Lung (tissue), 12 donors: ENCODE data around the gene CELF2. TPM values are rescaled to one million over a fixed set of nuclear protein-coding genes. Genes with fewer than 3 reads are reported as not detected.

Experiments
- ATAC-seq: fragments of 200-7000 bp; cut with Tn5 transposase; one replicate; pipeline ENCODE4 v1.9.1; 2020; ENCODE audit warnings: moderate number of reproducible peaks; ENCODE audit not compliant: insufficient read depth, low FRiP score
- DNase-seq, 3 donors: peaks; one replicate each; pipeline ENCODE4 v3.0.0-alpha.2; 2013 to 2017
- H3K27ac ChIP-seq, 2 donors: one replicate each; pipeline ENCODE4 v1.5.1; 2013; ENCODE audit warnings: mild to moderate bottlenecking in 2 of 2, moderate library complexity in 2 of 2, control low read depth in 1 of 2, inconsistent platforms in 1 of 2, low read depth in 1 of 2, low read length in 1 of 2
- H3K27me3 ChIP-seq, 3 donors: one replicate each; pipeline ENCODE4 v1.5.1; 2013; ENCODE audit warnings: low read length in 2 of 3; ENCODE audit not compliant: control insufficient read depth in 3 of 3, insufficient read depth in 3 of 3
- H3K36me3 ChIP-seq, 4 donors: one replicate each; pipeline ENCODE4 v1.5.1; 2013; ENCODE audit warnings: low read length in 4 of 4, mild to moderate bottlenecking in 1 of 4, moderate library complexity in 1 of 4; ENCODE audit not compliant: control insufficient read depth in 4 of 4, insufficient read depth in 4 of 4
- H3K4me1 ChIP-seq, 5 donors: one replicate each; pipeline ENCODE4 v1.5.1; 2013; ENCODE audit warnings: low read length in 5 of 5, mild to moderate bottlenecking in 2 of 5, moderate library complexity in 1 of 5; ENCODE audit not compliant: control insufficient read depth in 5 of 5, insufficient read depth in 5 of 5
- H3K4me3 ChIP-seq: one replicate; pipeline ENCODE4 v1.5.1; 2013; ENCODE audit warnings: mild to moderate bottlenecking, control low read depth, moderate library complexity
- H3K9ac ChIP-seq, 2 donors: one replicate each; pipeline ENCODE4 v1.5.1; 2013; ENCODE audit warnings: low read length in 2 of 2, control low read depth in 1 of 2; ENCODE audit not compliant: insufficient read depth in 1 of 2
- H3K9me3 ChIP-seq, 4 donors: one replicate each; pipeline ENCODE4 v1.5.1; 2013; ENCODE audit warnings: low read length in 3 of 4, mild to moderate bottlenecking in 1 of 4, moderate library complexity in 1 of 4; ENCODE audit not compliant: control insufficient read depth in 4 of 4, insufficient read depth in 3 of 4
- WGBS, 2 donors: extraction: QIAGEN DNeasy Blood & Tissue Kit; methylation state at CpG; one replicate each; pipeline ENCODE4 v1.1.7; 2013; 5-methylcytosine and 5-hydroxymethylcytosine counted together
- polyA plus RNA-seq, 2 donors: library from polyadenylated mRNA; stranded (reverse); fragments of 200-250 nt; gene quantifications; one replicate each; pipeline ENCODE4 v1.2.1, GENCODE V29; 2013
- total RNA-seq, 2 donors: library from RNA; depleted of rRNA in 1 of 2; stranded (reverse); fragments of >200 nt in 1 of 2; gene quantifications; one replicate each; pipeline ENCODE4 v1.2.1, GENCODE V29; 2014 to 2021
- TF ChIP-seq, protein P1 (sequence below): IDR thresholded peaks from 2 replicates; pipeline ENCODE4 v1.5.1; 2012; ENCODE audit warnings: mild to moderate bottlenecking; ENCODE audit errors: control extremely low read depth, extremely low read depth
- donor health status: control.
- donor health status: control.
- donor health status: Bipolar disorder and iron deficiency.
- donor health status: healthy.
- donor health status: DM: yes; HTN: yes; CAD: no.

The CELF2 gene
- total and polyA plus RNA-seq, 4 donors: 13.6 to 115 (median 63.7) TPM

GRCh38 chr10:11144626-11145494 is 127.2 kb downstream of the CELF2 start:
- TF ChIP-seq, protein P1, sequence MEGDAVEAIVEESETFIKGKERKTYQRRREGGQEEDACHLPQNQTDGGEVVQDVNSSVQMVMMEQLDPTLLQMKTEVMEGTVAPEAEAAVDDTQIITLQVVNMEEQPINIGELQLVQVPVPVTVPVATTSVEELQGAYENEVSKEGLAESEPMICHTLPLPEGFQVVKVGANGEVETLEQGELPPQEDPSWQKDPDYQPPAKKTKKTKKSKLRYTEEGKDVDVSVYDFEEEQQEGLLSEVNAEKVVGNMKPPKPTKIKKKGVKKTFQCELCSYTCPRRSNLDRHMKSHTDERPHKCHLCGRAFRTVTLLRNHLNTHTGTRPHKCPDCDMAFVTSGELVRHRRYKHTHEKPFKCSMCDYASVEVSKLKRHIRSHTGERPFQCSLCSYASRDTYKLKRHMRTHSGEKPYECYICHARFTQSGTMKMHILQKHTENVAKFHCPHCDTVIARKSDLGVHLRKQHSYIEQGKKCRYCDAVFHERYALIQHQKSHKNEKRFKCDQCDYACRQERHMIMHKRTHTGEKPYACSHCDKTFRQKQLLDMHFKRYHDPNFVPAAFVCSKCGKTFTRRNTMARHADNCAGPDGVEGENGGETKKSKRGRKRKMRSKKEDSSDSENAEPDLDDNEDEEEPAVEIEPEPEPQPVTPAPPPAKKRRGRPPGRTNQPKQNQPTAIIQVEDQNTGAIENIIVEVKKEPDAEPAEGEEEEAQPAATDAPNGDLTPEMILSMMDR: no peak
- no peaks in the 10 kb centered on the region for H3K36me3 ChIP-seq
- no peaks in the 10 kb centered on the region for H3K27me3 ChIP-seq
- DNase-seq: no peak
- no peak overlapping the region for H3K9ac ChIP-seq
- peaks cover 4 to 24% (median 10%) of the 10 kb centered on the region in 5 donors for H3K4me1 ChIP-seq
- peak overlapping the region in 1 of 2 donors; percentile 51 for H3K27ac ChIP-seq
- no peak for ATAC-seq
- H3K9me3 ChIP-seq: no peaks in the 10 kb centered on the region
- WGBS, 2 donors: 68 to 74% methylated on average over 11 of the region's 11 CpGs
- H3K4me3 ChIP-seq: no peak overlapping the region

DNA sequence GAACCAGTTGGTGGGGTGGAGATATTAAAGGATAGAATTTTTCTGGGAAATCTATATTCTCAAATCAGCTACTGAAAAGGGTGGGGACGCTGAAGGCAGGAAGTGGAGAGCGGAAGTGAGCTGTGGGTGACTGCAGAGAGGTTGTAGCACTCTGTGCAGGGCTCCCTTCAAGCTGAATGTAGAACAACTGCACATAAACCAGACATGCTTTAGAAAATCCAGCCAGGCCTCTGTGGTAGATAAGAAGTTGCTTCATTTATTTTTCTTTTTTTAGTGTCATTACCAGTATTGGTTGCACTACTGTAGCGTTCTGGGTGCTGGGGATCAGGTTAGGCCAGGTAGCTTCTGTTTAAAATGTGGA is 127.8 kb downstream of the CELF2 start:
- no peaks in the 10 kb centered on the region for H3K9me3 ChIP-seq
- H3K4me1 ChIP-seq: peaks cover 4 to 30% (median 10%) of the 10 kb centered on the region in 5 donors
- no peaks in the 10 kb centered on the region for H3K36me3 ChIP-seq
- DNase-seq (peak in 1 of 3 donors; percentile 40), ATAC-seq (no peak)
- TF ChIP-seq, protein P1: no peak
- H3K4me3 ChIP-seq: no peak overlapping the region
- WGBS, 2 donors: 18 to 43% methylated on average over 3 of the region's 3 CpGs
- no peak overlapping the region for H3K9ac ChIP-seq
- peak overlapping the region in 1 of 2 donors; percentile 51 for H3K27ac ChIP-seq
- no peaks in the 10 kb centered on the region for H3K27me3 ChIP-seq

GRCh38 chr10:11146402-11147171 is 128.9 kb downstream of the CELF2 start:
- TF ChIP-seq, protein P1: no peak
- H3K4me3 ChIP-seq: no peak overlapping the region
- no peaks in the 10 kb centered on the region for H3K9me3 ChIP-seq
- peaks cover 6 to 35% (median 10%) of the 10 kb centered on the region in 5 donors for H3K4me1 ChIP-seq
- WGBS, 2 donors: 63 to 68% methylated on average over 6 of the region's 6 CpGs
- H3K9ac ChIP-seq: no peak overlapping the region
- DNase-seq (no peak), ATAC-seq (no peak)
- no peaks in the 10 kb centered on the region for H3K36me3 ChIP-seq
- H3K27me3 ChIP-seq: no peaks in the 10 kb centered on the region
- no peak overlapping the region for H3K27ac ChIP-seq
